Superior temporal gyrus (tissue), 1 donor: ENCODE measurements around the gene SPIRE1.
"Not testable (repeated sequence)": the region's sequence is repeated elsewhere in the genome, so short reads cannot be mapped to it uniquely, and the experiment has no call there.

Experiments
- DNase-seq: peaks from one replicate; pipeline ENCODE4 v3.0.0-alpha.2; 2016; ENCODE audit errors: extremely low spot score

SPIRE1 gene

DNA sequence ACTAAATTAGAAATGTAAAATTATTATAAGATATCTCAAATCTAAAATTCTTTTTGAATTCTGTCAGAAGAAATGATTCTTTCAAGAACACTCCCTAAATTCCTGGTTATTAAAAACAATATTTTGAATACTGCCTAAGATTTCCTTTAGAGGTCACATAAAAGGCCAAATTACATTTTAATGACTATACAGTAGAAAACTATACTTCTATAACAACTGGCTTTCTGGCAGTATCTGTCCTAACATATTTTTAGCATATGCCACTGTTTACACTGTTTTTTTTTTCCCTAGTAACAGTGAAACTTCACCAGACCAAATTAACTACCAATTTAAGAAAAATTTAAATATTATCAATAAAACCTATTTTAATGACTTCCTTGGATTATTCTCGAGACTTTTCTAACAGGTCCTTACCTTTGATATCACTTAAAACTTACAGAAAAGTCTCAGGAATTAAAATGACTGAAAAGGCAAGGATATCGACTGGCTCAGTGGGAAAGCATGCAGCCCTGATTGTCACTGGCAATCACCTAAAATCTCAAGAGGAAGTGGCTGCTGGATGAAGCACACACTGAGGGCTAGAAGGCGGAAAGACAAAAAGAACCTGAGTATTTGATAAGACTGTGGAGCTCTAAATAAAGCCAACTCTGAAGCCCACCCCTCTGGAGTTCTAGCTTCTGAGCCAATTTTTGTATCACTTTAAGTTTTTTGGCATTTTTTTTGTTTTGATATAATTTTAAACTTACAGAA lies 59.6 kb downstream of the SPIRE1 start:
- DNase-seq = no peak

DNA sequence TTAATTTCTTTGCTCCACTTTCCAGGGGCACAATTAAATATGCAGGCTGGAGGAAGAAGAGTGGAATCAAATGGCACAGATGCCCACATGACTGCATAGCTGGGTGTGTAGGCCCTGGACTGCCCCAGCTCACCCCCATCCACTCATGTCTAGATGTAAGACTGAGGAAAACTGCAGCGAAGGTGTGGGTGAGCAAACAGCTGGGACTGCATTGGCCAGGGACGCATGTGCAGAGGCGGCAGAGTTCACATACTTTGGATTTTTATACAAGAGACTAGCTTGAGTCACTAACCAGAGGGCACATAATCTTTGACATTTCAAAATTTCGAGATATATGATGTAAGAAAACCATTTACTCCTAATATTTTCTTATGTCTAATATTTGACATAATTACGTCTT lies 60.1 kb downstream of the SPIRE1 start:
- DNase-seq = no peak

DNA sequence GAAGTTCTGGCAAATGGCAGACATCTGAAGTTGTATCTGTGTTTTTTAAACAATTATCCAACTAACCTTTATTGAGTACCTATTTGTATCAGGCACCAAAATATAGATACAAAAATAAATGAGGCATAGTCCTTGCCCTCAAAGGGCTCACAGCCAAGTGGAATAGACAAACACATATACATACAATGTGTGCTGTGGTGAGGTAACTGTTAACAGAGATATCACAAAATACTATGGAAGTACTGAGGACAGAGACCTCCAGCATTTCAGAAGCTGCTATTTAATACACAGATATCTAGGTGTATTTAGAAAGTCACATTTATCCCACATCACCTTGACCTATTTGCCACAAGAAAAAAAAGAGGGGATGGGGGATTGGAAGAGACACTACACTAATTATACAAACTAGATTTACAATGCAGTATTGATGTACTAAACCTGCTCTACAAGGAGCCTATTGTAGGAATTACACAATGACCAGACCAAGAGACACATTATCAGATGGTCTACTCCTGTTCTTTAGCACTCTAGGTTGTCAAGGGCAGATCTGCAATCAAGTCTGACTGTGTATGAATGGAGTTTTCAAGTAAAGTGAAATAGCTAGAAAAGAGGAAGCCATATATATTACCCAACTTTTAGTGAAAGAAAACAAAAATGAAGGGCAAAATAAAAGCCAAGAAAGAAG lies 62.2 kb downstream of the SPIRE1 start:
- no peak for DNase-seq

DNA sequence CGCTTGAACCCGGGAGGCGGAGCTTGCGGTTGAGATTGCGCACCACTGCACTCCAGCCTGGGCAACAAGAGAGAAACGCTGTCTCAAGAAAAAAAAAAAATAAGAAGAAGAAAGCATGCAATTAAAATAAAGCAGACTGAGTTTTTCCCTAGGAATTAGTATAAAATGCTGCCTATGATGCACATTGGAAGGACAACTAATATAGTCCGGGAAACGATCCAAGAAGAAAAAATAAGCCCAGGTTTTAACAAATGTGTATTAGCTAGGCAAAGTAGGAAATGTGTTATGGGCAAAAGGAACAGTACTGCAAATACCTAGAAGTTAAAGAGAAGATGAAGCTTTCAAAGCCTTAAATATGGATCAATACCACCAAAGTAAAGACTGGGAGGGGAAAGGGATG lies 64.0 kb downstream of the SPIRE1 start:
- DNase-seq = no peak

DNA sequence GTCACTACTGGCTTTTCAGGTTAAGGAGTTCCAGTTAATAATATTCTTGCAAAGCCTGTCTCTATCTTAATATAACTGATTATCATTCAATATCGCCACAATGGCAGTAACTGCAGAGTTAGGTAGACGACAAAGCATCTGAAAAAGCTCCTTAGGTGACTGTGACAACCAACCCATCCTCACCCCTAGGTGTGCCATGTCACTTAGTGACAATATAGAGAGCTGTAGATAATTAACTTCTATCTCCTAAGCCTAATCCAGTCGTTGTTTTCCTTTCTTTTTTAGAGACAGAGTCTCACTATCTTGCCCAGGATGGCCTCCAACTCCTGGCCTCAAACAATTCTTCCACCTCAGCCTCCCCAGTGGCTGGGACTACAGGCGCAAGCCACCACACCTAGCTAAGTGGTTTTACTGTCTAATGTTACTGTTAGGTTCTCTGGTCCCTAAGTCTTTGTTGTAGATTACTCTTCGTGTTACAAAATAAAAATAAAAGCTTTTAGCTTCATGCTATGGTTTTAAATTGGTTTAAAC lies 65.2 kb downstream of the SPIRE1 start:
- DNase-seq = no peak

DNA sequence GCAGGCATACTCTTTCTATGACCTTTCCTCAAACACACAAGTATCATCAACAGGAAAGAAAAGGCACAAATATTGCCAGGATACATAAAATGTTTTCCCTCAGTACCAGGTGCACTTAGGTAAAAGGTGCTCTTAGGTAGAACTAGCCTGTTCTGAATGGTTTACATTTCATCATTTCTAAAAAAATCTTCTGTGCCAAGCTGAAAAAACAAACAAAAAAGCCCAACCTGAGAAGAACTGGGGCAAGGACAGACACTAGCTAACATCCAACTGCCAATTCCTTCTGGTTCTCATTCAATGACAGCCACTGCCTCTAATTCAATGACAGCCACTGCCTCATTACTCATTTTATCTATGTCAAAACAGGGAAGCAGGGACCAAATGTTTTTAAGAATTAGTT lies 68.5 kb downstream of the SPIRE1 start:
- DNase-seq = no peak

DNA sequence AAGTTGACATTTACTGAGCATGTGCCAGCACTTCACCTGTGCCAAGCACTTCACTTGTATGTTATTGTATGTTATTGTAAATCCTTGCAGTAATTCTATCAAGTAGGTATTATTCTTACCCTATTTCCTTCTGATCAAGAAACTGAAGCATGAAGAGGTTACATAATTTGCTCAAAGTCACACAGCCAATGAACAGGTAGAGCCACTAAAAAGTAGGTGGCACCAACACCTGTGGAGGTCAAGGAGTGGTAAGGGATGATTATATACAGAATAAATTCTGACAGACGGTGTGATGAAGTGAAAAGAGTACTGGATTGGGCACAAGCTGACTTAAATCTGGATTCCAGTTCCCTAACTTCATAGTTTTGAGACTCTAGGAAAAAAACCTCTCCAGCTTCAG lies 71.0 kb downstream of the SPIRE1 start:
- no peak for DNase-seq

DNA sequence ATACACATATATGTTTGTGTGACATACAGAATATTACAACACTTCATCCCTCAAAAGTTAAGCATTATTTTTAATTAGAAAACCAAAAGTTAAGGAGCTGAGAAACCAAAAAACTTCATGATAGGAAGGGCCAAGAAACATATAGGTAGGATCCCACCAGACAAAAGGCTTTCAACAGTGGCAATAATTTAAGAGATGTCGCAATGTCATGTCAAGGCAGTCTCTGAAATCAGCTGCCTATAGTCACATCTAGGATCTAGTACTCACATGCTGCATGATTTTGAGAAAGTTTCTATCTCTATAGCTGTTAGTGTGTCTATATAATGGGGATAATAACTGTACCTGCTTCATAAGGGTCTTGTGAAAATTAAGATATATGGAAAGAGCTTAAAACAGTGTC lies 72.7 kb downstream of the SPIRE1 start:
- DNase-seq = no peak

DNA sequence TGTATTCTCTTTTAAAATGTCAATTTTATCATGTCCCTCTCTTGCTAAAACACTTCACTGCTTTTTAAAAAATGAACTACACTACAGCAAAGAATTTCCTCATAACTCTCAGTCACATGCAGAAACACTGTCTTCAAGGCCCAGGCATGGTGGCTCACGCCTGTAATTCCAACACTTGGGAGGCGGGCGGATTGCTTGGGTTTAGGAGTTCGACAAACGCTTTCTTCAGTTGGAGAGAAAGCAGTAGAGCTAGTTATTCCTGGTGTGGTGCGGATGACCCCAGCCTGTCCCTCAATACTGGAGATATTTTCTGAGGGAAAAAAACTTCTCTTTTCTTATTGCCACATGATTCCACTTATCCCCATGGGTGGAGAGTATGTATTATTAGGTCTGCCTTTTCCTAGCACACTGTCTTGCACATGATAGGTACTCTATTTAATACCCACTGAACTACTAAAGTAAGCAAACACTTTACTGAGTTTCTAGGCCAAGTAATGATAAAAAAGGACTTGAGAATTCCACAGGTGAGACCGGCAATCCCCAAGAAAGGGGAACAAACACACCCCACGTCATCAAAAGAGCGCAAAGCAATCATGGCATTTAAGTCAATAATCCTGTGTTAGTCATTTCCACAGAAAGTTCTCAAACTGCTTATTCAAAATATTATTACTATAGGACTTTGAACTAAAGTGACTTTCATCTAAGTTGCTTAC lies 77.1 kb downstream of the SPIRE1 start:
- no peak for DNase-seq

DNA sequence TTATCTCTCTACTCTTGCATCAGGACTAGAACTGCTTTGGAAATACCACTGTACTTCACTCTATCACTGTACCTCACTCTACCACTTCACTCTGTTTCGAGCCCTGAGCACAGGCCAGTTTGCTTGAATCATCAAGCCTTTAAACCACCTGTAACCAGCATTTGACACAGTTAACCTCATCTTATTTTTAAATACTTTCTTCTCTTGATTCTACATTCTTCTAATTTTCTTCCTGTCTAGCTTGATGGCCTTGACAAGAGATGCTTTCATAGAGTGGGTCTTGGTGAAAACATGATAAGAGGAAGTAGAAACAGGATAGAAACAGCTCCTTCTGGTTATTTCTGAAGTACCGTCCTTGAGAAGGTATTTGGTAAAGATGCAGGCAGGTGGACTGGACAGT lies 78.1 kb downstream of the SPIRE1 start:
- DNase-seq = no peak

DNA sequence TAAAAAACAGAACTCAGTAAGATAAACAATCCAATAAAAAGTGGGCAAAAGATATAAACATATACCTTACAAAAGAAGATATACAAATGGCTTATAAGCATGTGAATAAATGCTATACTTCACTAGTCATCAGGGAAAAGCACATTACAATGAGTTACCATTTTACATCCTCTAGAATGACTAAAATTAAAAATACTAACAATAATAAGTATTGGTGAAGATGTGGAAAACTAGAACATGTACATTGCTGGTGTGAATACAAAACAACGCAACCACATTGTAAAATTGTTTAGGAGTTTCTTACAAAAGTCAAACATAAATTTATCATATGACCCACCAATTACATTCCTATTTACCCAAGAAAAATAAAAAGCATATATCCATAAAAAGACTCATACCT lies 80.1 kb downstream of the SPIRE1 start:
- no peak for DNase-seq

DNA sequence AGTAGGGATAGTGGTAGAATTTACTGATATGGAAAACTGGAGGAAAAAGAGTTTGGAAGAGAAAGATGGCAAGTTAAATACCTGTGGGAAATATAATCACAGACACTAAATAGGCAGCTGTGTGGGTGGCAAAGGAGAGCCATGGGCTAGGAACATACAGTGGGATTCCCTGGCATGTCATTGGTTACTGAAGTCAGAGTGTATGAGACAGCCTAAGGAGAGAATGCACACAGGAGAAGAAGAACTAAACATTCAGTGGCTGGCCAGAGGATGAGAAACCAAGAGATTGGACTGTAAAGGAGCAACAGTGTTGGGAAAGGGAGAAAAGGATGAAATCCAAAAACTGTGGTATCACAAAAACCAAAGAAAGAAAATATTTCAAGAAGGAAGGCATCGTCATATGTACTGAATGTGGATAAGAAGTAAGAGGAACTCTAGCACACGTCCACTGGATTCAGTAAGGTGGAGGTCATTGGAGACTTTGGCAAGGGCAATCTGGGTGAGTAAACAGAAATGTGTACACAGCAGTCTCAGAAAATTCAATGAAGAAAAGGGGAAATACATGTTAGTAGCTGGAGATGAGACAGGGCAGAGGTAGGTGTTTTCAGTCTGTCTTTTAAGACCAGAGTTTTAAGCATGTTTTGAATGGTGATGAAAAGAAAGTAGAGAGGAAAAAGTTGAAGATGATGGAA lies 83.3 kb downstream of the SPIRE1 start:
- DNase-seq = no peak

DNA sequence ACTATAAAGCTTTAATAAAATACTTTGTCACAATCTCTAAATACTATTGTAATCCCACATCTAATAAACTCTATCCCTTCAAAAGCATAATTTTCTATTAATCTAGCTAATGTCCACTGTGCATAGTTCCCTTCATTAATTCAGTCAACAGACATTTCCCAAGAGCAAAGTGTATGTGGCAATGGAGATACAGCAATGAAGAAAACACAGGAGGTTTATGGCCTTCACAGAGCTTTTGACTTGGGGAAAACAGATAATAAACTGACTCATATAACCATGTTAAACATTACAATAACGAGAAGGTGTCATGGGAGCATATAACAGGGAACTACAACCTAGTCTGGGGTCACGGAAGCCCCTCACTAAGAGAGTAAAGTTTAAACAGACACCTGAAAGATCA lies 86.3 kb downstream of the SPIRE1 start:
- no peak for DNase-seq

DNA sequence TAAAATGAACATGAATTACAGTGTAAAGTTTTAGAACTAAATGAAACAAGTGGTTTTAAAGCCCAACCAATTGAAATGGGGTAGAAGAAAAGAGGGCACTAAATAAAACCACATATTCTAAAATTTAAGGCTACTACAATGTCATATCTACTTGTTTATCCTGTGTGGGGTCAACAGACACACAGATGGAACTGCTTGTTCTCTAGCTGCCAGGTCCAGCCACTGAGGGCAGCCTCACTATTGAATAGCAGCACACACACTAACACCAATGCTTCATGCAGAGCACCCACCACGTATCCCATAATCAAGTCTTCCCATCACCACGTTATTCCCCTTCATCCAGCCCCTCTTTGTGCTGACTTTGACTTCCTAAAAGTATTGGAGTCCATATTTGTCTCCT lies 88.1 kb downstream of the SPIRE1 start:
- DNase-seq = no peak

DNA sequence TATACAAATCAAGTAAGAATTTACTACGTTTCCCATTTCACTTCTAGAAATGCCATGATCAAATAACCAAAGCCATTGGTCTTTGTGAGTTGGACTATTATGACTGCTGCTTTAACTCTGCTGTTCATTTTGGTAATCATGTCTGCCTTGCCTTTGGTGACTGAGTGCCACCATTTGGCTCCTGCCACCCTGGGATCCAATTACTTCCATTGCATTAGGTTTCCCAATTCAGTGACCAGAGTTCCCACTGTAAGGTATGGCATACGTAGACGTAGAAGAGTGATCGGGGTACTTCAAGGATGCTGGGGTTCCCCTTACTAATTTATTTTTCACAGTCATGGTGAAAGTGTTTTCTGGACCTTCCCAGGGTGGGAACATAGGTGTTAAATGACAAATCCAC lies 90.1 kb downstream of the SPIRE1 start:
- no peak for DNase-seq

DNA sequence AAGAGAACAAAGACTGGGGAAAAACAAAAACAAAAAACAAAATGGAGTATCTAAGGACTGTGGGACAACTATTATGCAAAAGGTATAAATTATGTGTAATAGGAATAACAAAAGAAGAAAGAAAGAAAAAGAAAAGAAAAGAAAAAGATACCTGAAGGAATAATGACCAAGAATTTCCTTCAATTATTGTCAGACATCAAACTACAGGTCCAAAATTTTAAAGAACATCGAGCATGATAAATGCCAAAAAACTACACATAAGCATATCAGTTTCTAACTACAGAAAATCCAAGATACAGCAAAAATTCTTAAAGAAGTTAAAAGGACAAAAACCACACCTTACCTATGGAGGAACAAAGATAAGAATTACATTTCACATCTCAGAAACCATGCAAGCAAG lies 93.0 kb downstream of the SPIRE1 start:
- DNase-seq = no peak

DNA sequence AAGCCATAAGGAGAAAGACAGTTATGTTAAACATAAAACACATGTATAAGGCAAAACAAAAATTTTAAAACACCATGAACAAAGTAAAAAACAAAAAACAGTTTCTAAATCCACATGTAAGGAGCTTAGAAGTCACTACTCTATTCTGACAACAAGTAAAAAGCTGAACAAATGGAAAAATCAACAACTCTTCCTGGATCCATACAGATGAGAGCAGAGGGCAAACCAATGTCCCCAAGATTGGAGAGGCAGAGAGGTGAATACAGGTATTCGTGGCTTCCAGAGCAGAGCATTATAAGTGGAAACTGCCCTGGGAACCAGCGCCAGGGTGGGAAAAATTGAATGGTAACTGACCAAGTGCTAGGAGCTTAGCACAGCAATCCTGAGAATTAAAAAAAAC lies 93.5 kb downstream of the SPIRE1 start:
- no peak for DNase-seq

DNA sequence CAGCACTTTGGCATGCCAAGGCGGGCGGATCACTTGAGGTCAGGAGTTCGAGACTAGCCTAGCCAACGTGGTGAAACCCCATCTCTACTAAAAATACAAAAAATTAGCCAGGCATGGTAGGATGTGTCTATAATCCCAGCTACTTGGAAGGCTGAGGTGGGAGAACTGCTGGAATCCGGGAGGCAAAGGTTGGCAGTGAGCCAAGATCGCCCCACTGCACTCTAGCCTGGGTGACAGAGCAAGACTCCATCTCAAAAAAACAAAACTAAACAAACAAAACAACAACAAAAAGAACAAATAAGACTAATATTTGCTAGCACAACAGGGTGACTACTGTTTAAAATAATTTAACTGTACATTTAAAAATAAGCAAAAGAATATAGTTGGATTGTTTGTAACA lies 97.3 kb downstream of the SPIRE1 start:
- DNase-seq = not testable (repeated sequence)

DNA sequence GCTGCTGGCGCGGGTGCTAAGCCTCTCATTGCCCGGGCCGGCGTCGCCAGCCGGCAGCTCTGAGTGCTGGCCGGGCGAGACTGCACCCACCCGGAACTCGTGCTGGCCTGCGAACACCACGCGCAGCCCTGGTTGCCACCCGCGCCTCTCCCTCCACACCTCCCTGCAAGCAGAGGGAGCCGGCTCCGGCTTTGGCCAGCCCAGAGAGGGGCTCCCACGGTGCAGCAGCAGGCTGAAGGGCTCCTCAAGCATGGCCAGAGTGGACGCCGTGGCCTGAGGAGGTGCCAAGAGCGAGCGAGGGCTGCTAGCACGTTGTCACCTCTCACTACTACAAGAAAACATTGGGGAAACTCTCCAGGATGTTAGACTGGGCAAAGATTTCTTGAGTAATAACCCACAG lies 98.6 kb downstream of the SPIRE1 start:
- DNase-seq = no peak

DNA sequence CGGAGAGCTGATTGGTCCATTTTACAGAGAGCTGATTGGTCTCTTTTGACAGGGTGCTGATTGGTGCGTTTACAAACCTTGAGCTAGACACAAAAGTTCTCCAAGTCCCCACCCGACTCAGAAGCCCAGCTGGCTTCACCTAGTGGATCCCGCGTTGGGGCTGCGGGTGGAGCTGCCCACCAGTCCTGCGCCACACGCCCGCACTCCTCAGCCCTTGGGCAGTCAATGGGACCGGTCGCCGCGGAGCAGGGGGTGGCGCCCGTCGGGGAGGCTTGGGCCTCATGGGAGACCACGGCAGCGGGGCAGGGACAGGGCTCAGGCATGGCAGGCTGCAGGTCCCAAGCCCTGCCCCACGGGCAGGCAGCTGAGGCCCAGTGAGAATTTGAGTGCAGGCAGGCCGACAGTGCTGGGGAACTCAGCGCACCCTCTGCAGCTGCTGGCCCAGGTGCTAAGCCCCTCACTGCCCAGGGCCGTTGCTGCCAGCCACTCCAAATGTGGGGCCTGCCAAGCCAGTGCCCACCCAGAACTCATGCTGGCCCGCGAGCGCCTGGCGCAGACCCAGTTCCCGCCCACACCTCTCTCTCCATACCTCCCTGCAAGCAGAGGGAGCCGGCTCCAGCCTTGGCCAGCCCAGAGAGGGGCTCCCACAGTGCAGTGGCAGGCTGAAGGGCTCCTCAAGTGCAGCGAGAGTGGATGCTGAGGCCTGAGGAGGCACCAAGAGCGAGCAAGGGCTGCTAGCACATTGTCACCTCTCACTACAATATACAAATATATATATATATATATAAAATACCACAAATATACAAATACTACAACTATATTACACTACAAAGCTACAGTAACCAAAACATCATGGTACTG lies 100.7 kb downstream of the SPIRE1 start:
- no peak for DNase-seq

DNA sequence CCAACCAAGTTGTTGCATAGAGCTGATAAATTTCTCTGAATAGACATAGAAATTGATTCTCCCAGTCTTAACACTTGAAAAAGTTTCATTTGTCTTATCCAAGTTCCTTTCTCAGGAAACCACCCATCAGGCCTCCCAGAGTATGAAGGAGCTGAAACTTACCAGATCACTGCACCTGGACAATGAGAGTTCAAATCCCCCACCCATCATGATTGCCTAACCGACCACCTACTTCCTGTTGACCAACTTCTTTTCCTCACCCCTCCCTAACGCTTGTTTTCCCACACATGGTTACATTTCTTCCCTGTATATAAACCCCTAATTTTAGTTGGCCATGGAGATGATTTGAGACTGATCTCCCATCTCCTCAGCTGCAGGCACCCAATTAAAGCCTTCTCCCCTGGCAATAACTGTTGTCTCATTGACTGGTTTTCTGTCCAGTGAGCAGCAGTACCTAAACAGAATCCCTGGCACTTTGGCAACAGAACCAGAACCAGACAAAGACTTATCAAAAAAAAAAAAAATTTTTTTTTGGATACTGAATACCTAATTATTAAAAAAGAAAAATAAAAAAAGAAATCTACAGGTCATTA lies 103.0 kb downstream of the SPIRE1 start:
- no peak for DNase-seq
